ENCODE data around the gene PIK3R6.

The PIK3R6 gene

DNA sequence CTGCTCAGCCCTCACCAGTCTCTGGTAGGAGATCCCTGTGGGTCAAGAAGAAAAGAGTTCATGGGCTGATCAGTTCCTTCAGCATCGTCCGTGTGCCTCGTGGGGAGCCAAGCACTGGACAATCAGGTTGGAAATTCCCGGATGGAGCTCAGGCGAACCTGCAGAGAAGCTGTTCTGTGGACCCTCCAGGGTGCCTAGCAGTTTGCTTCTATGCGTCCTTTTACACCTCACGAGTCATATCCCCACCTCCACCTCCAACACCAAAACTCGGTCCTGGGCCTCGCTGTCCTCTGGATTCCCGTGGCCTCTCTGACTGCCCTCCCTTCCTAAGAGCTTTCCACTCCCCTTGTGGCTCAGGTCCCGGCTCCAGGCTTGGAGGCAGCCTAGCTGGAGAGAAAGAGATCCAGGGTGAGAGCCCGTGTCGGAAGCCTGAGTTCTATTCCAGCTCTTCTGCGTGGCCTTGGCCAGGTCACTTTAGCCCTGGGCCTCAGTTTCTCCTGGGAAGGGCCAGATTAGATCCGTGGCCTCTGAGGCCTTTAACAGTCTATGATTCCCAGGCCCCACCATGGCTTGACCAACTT is 26.2 kb upstream of the PIK3R6 start:
- no peak for DNase-seq

DNA sequence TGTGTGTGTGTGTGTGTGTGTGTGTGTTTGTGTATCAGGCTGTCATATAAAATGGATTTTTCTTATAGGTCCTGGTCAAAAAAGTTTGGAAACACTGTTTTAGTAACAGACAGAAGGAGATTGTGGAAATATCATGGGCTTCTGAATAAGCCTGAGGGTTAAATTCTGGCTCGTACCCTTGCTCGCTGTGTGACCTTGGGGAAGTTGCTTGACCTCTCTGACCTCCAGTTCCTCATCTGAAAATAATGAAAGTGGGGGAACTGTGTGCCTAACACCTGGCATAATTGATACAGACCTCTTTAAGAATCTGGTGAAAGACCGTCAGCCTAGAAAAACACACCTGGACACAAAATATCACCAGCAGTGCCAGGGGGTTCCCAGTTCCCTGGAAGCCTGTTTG is 25.6 kb upstream of the PIK3R6 start:
- DNase-seq: no peak

DNA sequence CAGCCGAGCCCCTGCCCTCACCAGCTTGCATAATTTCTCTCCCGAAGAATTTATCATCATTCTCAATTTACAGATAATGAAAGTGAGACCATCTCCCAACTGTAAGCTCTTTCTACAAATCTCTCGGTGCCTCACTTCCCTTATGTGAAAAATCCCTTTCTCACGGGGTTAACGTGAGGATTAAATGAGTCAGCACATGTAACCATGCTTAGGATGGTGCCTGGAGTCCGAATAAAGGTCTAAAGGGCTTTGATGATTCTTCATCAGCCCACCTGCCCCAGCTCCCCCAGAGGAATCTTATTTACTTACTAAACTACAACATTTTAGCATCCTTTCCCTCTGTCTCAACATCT is 24.8 kb upstream of the PIK3R6 start:
- no peak for DNase-seq

DNA sequence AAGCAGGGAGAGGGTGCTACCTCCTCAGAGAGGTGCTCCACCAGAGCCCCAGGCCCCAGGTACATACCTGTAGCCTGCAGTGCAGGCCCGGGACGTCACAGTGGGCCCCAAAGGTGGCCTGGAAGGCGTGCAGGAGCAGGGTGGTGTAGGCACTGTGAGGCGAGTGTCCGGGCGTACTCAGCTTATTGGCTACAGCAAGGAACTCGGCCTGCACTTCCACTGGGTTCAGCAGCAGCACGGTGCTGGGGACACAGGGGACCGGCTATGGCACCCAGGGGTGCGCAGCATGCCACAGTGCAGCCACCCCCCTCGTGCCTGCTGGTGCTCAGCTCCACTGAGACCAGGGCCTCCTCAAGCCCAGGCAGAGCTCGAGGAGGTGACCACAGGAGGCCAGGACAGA is 23.2 kb upstream of the PIK3R6 start:
- no peak for DNase-seq

DNA sequence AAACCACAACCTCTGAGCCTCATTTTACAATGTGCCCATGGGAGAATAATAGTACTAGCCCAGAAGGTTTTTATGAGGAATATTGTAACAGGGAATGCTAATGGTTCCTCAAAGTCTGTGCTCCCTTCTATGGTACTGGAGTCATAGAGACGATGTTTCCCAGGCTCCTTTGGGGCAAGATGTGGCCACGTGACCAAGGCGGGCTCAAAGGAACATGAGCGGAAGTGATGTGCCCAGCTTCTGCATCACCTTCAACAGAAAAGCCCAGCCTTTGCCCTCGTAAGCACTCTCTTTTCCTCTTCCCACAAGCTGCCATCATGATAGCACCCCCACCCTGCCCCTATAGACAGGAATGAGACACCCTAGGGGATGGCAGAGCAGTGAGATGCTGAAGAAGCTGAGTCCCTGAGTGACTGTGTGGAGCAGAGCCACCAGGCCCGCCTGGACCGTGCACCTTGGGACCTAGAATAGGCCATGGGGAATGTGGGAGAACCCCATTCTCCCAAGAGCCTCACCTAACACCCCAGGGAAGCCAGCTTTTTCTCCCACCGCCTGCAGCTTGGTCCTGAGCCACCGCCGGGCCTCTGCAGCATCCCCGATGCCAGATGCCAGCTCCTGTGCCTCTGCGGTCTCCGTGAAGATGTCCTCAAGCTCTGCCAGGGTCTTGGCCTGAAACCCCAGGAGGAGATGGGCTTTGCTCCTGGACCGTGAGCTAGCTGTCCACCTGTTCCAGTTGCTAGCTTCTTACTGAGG is 22.2 kb upstream of the PIK3R6 start:
- no peak for DNase-seq

DNA sequence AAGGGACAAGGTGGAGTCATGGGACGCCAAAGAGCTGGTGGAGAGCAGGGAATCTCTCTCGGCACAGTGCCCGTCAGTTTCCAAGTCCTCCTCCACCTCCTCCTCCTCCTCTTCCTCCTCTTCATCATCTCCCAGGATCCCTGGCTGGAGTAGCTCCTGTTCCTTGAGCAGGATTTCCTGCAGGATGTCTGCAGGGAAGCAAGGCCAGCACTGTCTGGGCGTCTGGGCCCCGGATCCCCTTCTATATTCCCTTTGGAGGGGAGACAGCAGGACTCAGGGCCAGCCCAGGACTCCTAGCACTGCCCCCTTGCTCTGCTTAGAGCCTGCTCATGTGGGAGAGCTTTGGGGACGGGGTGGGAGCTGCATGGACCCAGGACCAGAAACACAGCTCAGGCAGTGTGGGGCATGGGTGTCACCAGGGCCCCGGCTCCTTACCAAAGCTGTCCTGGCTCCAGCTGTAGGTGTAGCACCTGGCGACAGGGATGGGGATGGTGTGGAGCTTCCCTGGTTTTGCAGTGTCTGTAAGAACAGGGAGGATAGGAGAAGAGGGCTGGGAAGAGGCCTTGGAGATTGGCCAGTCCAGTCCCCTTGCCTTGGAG is 21.3 kb upstream of the PIK3R6 start:
- no peak for DNase-seq

DNA sequence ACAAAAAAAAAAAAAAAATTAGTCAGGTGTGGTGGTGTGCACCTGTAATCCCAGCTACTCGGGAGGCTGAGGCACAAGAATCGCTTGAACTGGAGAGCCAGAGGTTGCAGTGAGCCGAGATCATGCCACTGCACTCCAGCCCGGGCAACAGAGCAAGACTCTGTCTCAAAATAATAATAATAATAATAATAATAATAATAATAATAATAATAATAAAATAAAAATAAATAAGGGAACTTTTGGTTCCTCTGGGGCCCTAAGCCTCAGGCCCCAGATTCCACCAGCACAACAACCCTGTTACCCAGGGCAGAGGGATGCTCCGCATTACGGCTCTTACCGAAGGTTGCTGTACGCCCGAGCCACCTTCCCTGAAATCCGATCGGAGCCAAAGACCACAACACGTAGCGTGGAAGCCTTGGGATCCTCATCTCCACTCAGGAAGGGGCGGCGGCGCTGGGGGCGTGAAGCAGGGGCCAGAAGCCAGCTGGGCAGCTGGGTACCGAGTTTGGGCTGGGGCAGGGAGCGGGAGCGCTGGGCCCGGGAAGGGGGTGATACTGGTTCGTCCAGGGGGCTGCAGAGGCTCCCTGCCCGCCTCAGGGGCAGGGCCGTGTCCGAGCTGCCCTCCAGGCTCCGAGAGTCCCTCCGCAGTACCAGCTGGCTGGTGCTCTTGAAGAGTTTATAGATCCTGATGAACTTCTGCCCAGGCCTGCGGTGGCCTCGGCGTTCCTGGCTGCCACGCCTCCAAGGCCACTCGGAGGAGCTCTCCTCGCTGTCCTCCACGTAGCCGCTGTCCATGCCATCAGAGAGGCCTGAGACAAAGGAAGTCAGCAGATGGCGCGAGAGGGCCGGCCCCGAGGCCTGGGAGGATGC is 20.6 kb upstream of the PIK3R6 start:
- no peak for DNase-seq

DNA sequence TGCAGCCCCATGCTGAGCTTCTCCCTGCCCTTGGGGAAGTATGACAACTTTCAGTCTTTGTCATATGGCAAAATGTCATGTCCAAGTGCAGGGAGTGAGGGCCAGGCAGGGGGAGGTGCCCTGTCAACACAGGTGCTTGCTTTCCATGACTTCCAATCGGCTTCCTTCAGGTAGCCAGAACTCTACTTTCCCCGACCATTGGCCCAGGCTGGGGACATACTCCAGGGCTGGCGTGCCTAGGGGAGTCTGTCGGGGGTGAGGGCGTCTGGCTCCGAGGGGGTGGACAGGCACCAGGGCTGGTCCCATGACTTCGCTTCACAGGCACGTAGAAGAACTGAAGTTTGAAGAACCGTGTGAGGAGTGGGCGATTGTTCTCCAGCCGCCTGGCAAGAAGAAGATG is 19.8 kb upstream of the PIK3R6 start:
- no peak for DNase-seq

DNA sequence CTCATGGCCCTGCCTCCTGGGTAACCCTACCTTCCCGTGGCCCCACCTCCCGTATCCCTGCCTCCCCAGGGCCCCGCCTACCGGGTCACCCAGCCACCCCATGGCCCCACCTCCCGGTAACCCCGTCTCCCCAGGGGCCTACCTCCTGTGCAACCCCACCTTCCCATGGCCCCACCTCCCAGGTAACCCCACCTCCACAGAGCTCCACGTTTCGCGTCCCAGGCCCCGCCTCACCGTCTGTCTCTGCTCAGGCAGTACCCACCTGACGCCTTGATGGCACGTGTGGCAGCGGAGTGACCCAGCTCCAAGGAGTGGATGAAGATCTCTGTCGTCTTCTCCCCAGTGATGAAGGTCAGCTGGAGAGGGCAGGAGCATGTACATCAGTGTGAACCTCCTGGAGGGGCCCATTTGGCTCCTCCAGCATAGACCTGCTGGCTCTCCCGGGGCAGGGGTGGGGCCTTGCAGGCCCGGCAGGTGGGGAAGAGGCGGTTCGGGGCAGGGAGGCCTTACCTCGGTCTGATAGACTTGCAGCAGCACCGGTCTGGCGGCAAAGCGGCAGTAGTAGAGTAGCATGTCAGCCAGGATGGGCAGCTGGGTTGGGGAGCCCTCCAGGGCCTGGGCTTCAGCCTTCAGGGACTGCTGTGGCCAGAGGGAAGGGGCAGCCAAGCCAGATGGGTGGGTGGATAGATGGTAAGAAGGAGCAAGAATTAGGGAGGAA is 18.7 kb upstream of the PIK3R6 start:
- no peak for DNase-seq

DNA sequence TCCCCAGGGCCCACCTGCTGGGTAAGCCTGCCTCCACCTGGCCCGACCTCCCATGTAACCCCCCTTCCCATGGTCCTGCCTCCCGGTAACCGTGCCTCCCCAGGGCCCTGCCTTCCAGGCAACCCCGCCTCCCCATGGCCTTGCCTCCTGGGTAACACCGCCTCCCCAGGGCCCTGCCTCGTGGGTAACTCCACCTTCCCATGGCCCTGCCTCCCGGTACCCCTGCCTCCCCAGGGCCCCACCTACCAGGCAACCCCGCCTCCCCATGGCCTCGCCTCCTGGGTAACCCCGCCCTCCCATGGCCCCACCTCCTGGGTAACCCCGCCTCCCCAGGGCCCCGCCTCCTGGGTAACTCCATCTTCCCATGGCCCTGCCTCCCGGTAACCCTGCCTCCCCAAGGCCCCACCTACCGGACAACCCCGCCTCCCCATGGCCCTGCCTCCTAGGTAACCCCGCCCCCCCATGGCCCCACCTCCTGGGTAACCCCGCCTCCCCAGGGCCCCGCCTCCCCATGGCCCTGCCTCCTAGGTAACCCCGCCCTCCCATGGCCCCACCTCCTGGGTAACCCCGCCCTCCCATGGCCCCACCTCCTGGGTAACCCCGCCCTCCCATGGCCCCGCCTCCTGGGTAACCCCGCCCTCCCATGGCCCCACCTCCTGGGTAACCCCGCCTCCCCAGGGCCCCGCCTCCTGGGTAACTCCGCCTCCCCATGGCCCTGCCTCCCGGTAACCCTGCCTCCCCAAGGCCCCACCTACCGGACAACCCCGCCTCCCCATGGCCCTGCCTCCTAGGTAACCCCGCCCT is 17.9 kb upstream of the PIK3R6 start:
- peak; percentile 58 to 60 for DNase-seq

DNA sequence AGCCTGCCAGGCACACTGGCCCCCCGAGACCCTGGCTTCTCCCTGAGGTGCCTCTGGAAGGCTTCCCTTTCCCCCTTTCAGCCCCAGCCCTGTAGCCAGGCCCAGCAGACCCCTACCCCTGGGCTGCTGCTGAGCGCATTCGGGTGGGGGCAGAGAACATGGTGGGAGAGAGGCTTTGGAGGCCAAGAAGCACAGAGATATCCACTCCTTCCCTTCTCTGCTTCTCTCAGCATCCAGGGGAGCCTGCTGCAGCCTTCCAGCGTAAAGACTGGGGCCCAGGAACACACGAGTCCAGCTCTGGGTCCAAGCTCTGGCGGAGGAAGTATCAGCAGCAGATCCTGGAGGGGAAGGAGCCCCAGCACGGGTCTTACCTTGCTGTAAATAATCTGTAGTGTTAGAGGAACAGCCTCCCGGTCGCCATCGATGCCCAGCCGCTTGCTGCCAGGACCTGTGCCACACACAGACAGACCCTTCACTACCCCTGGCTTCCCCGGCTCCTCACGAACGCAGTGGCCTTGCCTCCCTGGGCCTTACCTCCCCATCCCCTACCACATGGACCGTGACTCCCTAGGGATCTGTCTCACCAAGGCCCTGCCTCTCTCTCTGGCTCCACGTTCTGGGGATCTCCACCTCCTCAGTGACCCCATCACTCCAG is 17.0 kb upstream of the PIK3R6 start:
- DNase-seq: no peak

DNA sequence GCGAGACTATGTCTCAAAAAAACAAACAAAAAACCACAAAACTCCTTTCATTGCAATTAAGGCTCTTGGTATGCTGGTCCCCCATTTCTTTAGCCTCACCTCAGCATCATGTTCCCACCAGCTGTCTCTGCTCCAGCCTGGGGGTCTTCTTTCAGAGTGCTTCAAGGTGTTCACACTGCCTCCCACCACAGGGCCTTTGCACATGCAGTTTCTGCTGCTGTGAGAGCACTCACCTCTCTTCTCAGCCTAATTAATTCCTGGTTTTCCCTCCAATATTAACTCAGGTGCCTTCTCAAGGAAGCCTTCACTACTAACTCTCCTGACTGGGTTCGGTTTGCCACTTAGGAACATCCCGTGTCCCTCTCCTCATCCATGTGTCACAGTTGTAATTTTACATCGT is 15.9 kb upstream of the PIK3R6 start:
- no peak for DNase-seq

DNA sequence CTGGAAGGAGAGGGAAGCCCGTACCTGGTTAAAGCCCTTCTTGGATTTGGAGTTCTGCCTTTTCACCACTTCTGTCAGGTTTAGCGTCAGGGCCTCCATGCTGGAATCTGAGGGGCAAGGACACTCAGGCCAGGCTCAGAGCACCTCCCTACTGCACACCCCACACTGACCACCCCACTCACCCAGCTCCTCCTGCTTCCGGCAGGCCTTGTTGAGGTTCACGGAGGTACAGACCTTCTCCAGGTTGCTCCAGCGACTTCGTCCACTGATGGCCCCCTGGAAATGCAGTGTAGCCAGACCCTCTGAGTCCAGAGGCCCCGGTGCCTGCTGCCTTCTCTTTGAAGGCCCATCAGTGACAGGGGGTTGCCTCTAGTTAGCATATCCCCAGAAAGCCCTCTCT is 14.1 kb upstream of the PIK3R6 start:
- DNase-seq: no peak

DNA sequence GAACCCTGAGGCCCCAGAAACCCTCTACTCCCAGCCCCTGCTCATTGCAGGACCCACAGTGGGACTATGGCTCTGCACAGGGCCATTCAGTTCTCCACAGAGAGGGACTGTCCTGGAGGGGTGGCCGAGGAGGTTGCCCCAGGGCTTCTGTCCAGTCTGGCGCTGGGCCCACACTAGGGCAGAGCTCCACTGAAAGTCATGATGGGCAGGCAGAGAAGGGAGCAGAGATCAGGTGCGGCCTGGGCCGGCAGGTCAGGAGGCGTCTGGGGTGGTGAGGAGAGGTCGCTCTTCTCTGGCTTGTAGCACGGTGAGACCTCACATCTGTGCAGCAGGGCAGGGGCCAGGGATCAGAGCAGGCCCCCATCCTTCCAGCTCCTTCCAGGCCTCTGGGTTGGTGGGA is 13.0 kb upstream of the PIK3R6 start:
- no peak for DNase-seq

DNA sequence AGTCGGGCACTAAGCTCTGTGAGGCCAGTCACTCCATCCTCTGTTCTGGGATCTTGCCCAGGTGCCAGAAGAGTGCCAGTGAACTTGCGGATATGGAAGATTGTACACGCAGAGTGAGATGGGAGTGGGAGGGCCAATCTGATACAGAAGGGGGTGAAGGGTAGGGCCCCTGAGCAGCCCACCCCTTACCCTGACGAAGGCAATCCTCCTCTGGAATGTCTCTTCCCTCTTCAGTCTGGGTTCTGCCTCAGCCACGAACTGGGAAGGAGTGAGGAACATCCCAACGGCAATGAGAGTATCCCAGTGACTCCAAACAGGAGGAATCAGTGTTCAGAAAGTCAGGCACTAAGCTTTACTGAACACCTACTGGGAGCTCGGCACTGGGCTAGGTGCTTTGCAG is 11.9 kb upstream of the PIK3R6 start:
- no peak for DNase-seq

DNA sequence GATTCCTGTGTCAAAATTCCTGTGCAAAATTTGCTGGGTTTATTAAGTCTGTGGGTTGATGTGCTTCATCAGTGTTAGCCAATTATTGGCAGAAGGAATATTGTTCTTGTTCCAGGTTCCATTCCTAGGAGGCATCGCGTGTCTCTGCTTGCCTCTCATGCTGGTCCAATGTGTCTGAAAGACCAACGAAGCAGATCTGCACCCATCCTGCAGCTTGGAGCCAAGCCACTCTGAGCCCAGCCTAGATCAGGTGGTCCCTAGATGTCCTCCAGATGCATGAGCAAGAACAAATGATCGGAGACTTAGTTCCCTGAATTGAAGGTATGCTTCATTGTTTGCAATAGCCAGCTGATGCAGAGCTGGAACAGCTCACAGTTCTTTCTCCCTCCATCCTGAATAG is 10.5 kb upstream of the PIK3R6 start:
- DNase-seq: no peak

DNA sequence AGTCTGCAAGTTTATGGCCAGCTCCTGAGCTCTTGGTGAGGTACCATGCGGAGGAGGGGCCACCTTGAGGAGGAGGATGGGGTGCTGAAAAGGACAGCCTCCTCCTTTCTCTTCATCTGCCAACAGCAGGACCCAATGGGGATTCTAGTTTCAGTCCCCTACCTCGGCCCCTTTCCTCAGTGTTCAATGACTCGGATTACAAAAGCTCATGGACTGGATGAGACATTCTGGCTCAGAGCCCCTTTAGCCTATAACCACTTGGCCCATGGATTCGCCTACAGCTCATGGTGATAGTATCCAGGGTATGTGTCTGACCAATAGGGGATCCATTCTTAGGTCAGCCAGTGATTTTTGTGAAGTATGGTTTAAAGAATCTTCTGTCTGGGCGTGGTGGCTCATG is 8.5 kb upstream of the PIK3R6 start:
- no peak for DNase-seq

DNA sequence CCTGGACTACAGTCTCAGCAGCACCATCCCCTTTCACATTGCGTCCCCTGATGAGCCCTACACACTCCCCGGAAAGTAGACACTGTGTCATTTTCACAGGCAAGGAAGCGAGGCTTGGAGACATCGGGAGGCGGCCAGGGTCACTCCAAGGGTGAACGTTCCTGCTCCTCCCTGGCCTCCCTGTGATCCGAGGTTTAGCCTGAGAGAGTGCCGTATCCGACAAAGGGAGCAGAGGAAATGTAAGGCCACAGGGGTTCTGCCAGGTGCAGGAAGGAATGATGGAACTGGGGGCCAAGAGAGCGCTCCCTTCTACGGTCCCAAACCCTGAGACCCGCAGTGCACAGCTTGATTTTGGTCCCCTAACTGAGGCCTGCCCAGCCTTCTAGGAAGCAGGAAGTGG is 8.0 kb upstream of the PIK3R6 start:
- DNase-seq: no peak

DNA sequence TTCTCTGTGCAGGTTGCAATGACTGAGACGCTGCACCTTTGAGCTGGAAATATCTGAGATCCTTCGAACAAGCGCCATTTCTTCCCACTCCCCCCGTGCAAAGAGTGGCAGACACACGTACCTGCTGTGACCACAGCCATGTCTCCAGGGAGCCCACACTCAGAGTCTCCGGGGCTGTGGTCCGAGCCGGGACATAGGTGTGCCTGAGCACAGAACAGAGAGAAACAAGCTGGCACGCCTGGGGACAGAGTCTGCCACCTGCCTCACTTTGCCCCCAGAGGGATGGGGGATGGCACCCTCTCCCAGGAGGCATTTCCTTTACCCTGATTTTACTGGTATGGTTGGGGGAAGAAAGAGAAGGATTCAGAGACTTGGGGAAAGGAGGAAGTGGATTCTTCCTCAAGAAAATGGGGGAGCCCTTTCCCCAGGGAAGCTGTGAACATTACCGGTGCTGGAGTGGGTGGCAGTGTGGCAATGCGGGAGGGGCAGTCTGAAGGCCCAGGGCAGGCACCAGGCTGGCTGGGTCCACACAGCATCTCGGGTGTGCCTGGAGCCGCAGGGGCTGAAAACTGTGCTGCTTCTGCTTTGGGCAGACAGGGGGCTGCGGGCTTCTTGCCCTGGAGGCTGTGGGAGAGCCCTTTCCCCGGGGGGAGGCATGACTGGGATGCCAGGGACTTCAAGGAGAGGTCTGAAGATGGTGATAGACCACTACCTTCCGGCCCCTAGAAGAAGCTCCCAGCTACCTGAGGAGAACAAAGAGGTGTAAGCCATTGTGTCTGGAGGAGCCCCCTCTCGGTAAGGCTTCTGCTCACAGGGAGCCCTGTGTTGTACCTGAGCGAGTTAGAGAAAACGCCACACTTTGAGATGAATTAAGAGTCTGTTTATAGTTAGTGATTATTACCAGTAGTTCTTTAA is 6.6 kb upstream of the PIK3R6 start:
- DNase-seq: no peak

DNA sequence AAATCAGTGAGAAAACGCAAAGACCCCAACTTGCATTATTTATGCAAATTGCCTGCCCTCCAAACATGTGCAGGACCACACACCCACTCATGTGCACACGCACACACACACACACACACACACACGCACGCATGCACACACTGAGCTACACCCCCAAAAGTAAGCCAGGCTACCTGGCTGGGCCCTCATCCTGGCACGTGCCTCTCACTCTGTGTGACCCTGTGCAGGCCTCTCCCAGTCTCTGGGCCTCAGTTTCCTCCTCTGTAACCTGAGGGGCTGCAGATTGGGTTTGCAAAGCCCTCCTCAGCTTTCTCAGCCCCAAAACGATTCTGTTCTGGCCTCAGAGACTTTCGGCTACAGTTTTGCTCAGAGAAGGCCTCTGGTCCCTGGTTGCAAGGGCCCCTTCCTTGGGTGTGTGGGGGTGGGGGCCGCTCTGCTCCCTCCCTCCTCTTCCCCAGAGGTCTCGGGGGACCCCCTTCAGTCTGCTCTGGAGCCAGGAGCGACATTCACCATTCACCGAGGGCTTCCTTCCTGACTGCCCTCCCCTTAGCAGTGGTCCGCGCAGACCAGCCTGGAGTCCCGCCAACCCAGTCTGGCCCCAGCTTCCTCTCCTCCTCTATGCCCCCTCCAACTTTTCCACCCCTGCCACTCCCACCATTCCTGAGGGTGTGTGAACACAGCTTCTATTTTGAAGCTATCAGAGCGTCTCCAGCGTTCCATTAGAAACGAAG is 5.4 kb upstream of the PIK3R6 start:
- DNase-seq: no peak

All from CD4-positive, alpha-beta T cell treated with Interleukin-1 beta for 1 hour (primary cell).